ENCODE measurements around the gene TECTA. TPM values are rescaled to one million over a fixed set of nuclear protein-coding genes. Genes with fewer than 3 reads are reported as not detected.

TECTA gene
- total and polyA plus RNA-seq, 2 of the 8 experiments (the other 6 are each of a cell fraction or from before 2014, with no cell fraction given): 0.59 to 1.0 TPM

- no peak for DNase-seq (ENCODE audit: low read depth in 1 of 2, low spot score in 2 of 2)
- Histone ChIP-seq H3K4me2 (ENCODE audit: insufficient read depth in 1 of 2, low read depth in 2 of 2, low read length in 2 of 2) (peak overlapping the region; percentile 21 to 36; a peak in 2 of 4 replicates), H3K9me3 (ENCODE audit: insufficient read depth in 2 of 2, low read depth in 1 of 2, low read length in 1 of 2) (no peaks in the 10 kb centered on the region), H3K23me2 (ENCODE audit: low read depth, low read length) (no peaks in the 10 kb centered on the region; the same call in 1 of the 2 replicates), H3K79me1 (ENCODE audit: low read depth, low read length) (no peaks in the 10 kb centered on the region), H3K9ac (replicated peaks in 1 of 4; ENCODE audit: extremely low read depth in 1 of 4, low read depth in 3 of 4, low read length in 3 of 4) (no peak overlapping the region; a peak in 2 of 7 replicates), H2BK12ac (ENCODE audit: low read depth, low read length) (peak overlapping the region; percentile 92), H3K36me3 (ENCODE audit: control insufficient read depth in 2 of 4, insufficient read depth in 4 of 4, low read length in 3 of 4) (no peaks in the 10 kb centered on the region), H3K4me3 (ENCODE audit: extremely low read depth in 1 of 4, insufficient read depth in 2 of 4, low read depth in 3 of 4, low read length in 4 of 4) (no peak overlapping the region), H4K8ac (ENCODE audit: extremely low read depth, insufficient read depth, low read length) (no peak overlapping the region), H3K4ac (replicated peaks; ENCODE audit: insufficient read length, low read depth, low read length) (no peak overlapping the region), H3K18ac (ENCODE audit: extremely low read depth, low read length) (no peak overlapping the region), H3K14ac (ENCODE audit: insufficient read length) (no peak overlapping the region), H4K20me1 (replicated peaks in 1 of 2; ENCODE audit: control insufficient read depth in 1 of 2, insufficient read depth in 2 of 2, low read length in 2 of 2) (no peaks in the 10 kb centered on the region), H3K27me3 (replicated peaks in 1 of 4; ENCODE audit: control insufficient read depth in 3 of 4, extremely low read depth in 1 of 4, insufficient read depth in 3 of 4, low read length in 3 of 4) (no peaks in the 10 kb centered on the region), H4K5ac (ENCODE audit: insufficient read length, low read depth, low read length) (peak overlapping the region; percentile 48), H3K56ac (replicated peaks; ENCODE audit: insufficient read length, low read depth, low read length) (no peak overlapping the region), H2BK5ac (ENCODE audit: low read depth, low read length) (no peak overlapping the region; the same call in 1 of the 2 replicates), H2BK15ac (ENCODE audit: low read length) (no peak overlapping the region), H3K27ac (ENCODE audit: low read depth, low read length) (no peak overlapping the region; the same call in 1 of the 2 replicates), H3K4me1 (replicated peaks in 1 of 4; ENCODE audit: control insufficient read depth in 3 of 4, insufficient read depth in 4 of 4, low read length in 3 of 4) (peaks cover 3 to 19% (median 11%) of the 10 kb centered on the region in 4 experiments; a peak in 5 of 7 replicates), H3K79me2 (ENCODE audit: control insufficient read depth in 1 of 2, insufficient read depth in 2 of 2, low read length in 2 of 2) (no peaks in the 10 kb centered on the region), H2AK5ac (ENCODE audit: low read depth, low read length) (no peak overlapping the region), H3K23ac (ENCODE audit: insufficient read length) (no peak overlapping the region), H2BK120ac (replicated peaks; ENCODE audit: low read depth, low read length) (peak overlapping the region; percentile 83), H2AFZ (ENCODE audit: low read length) (no peak overlapping the region), H4K91ac (replicated peaks; ENCODE audit: insufficient read length, low read length) (peak overlapping the region; percentile 80), H2BK20ac (ENCODE audit: low read length) (no peak overlapping the region)
- ChIA-PET CTCF (ENCODE audit: partially characterized antibody) (interaction anchor here (0.7 to 2.6 kb wide), 4 partner anchors 10 to 154 kb away, joined by 3 to 12 read pairs (median 3); no protein-coding TSS in a partner anchor), POLR2A (ENCODE audit: partially characterized antibody) (no interaction called here)
- no peak for FAIRE-seq
- TF ChIP-seq MAX (IDR thresholded peaks at IDR 0.05): no peak
- TF ChIP-seq TCF12 (IDR thresholded peaks at IDR 0.05; ENCODE audit: low read depth, low read length): 0 out of 2 replicates have a peak, but pooled peaks have one; percentile 76
- peak; percentile 30; the same call in 1 of the 2 replicates for TF ChIP-seq TEAD4 (IDR thresholded peaks at IDR 0.05; ENCODE audit: low read depth, low read length)
- 0 out of 3 replicates have a peak, but pooled peaks of 1 of the 2 experiments have one; percentile 22 for TF ChIP-seq EP300 (IDR thresholded peaks at IDR 0.05; ENCODE audit: borderline replicate concordance in 1 of 2, low read depth in 2 of 2, low read length in 2 of 2)
- TF ChIP-seq RXRA (IDR thresholded peaks at IDR 0.05; ENCODE audit: insufficient read depth, low read depth, low read length): 0 out of 2 replicates have a peak, but pooled peaks have one; percentile 55
- WGBS, 2 experiments (ENCODE audit: extremely low coverage in 1 of 2, insufficient coverage in 1 of 2, insufficient read length in 1 of 2, insufficient replicate concordance in 2 of 2, low coverage in 1 of 2, low lambda C conversion rate in 2 of 2, missing lambda C conversion rate in 1 of 2): 67% methylated on average over 15 of the region's 15 CpGs; no CpG with 5 or more reads in 1 of the 2 experiments
Observed at GRCh38 chr11:121236115-121237001, 135.3 kb downstream of the TECTA start.

Data from H1 (cell line).